Right cardiac atrium (tissue), 5 donors: ENCODE results near the gene MS4A5. TPM values are rescaled to one million over a fixed set of nuclear protein-coding genes. Genes with fewer than 3 reads are reported as not detected.

Source experiments
- ATAC-seq, 2 donors: fragments of 200-7000 bp; cut with Tn5 transposase; one replicate each; pipeline versions ENCODE4 v1.8.0 to v1.9.1; 2020; ENCODE audit warnings: moderate library complexity in 2 of 2, mild to moderate bottlenecking in 1 of 2
- DNase-seq, 3 donors: peaks; one replicate each; pipeline ENCODE4 v3.0.0-alpha.2; 2020
- H3K27ac ChIP-seq: one replicate; pipeline ENCODE4 v1.5.1; 2013; ENCODE audit warnings: mild to moderate bottlenecking, low read length, control low read depth, moderate library complexity
- H3K27me3 ChIP-seq: one replicate; pipeline ENCODE4 v1.6.1; 2013; ENCODE audit not compliant: control insufficient read depth, insufficient read depth
- H3K4me1 ChIP-seq: one replicate; pipeline ENCODE4 v1.6.1; 2013; ENCODE audit warnings: low read length; ENCODE audit not compliant: control insufficient read depth, insufficient read depth
- H3K4me3 ChIP-seq: one replicate; pipeline ENCODE4 v1.5.1; 2013; ENCODE audit warnings: low read length, control low read depth
- H3K9me3 ChIP-seq: one replicate; pipeline ENCODE4 v1.6.1; 2013; ENCODE audit warnings: low read length; ENCODE audit not compliant: control insufficient read depth
- WGBS: extraction: QIAGEN DNeasy Blood & Tissue Kit; methylation state at CpG from one replicate; pipeline ENCODE4 v1.1.7; 2013; 5-methylcytosine and 5-hydroxymethylcytosine counted together
- intact Hi-C, 4 donors: fragments of 100-400 bp; cut with DNase I; formaldehyde crosslinking; loops; one replicate each; pipeline versions ENCODE4 v1.11.0 to v1.14.0; 2022 to 2023
- polyA plus RNA-seq: library from polyadenylated mRNA; stranded (reverse); fragments of 200-250 nt; gene quantifications from one replicate; pipeline ENCODE4 v1.2.3, GENCODE V29; 2013
- total RNA-seq, 4 donors: library from RNA; stranded (reverse); fragmentation: NEBNext Ultra II Directional; extraction: Animal tissue kit (Norgen Biotek cat#: 25700); gene quantifications; one replicate each; pipeline ENCODE4 v1.2.1, GENCODE V29; 2021
- donor health status: healthy with polysubstance abuse.
- donor health status: DM: no; HTN: yes; CAD: no.
- donor health status: DM: no; HTN: no; CAD: no.
- donor health status: DM: no; HTN: yes; CAD: no; lungs with severe emphysema.
- donor health status: DM: yes; HTN: yes; CAD: no.

Gene MS4A5
- total and polyA plus RNA-seq, 5 donors, result not detected

- intact Hi-C loops, result no loop called here
- Histone ChIP-seq H3K4me1 (no peaks in the 10 kb centered on the region), H3K4me3 (no peak overlapping the region), H3K27me3 (no peaks in the 10 kb centered on the region), H3K9me3 (no peaks in the 10 kb centered on the region), H3K27ac (no peak overlapping the region)
- WGBS, result 27% methylated on average over 2 of the region's 2 CpGs
- no peak for DNase-seq
- peak; percentile 25 to 43 for ATAC-seq
Observed at GRCh38 chr11:60482361-60482760, 53.0 kb downstream of the MS4A5 start.

GRCh38 chr11:60485987-60486386 is 56.6 kb downstream of the MS4A5 start:
- DNase-seq, result peak in 1 of 3 donors; percentile 12
- intact Hi-C loops, result no loop called here
- Histone ChIP-seq H3K9me3 (no peaks in the 10 kb centered on the region), H3K4me1 (no peaks in the 10 kb centered on the region), H3K4me3 (no peak overlapping the region), H3K27me3 (no peaks in the 10 kb centered on the region), H3K27ac (no peak overlapping the region)
- ATAC-seq, result no peak
- 66% methylated on average over 5 of the region's 5 CpGs for WGBS

DNA sequence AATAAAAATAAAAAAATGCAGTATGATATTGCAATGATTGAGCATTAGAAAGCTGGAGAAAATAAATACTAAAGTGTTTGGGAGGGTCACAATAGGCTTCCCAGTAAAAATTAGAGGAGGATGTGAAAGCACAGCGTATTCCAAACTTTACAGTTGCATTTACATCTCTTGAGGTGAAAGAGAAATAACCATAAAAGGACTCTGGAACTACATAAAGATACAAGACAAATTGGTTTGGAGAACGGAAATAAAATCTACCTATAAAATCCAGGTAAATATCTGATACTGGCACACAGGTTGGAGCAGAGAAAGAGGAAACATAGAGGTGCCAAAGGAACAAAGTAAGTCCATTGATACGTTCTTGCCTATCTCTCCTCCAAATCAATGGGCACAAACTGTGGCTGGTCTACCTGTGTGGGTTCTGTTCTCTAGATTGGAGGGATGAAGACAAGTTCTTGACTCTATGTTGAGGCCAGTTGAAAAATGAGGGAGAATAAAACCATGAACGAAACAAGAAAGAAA is 63.2 kb downstream of the MS4A5 start, which contains the start of gene MS4A12:
Gene MS4A12, plus strand, starts transcription at position 291 of the 522 bp plus-strand sequence. CDS start 4,541 bp downstream, outside the sequence.
- DNase-seq (no peak), ATAC-seq (no peak)
- Histone ChIP-seq H3K4me3 (no peak within 1 kb of the TSS), H3K9me3 (no peaks in the 10 kb centered on the region), H3K4me1 (no peaks in the 10 kb centered on the region), H3K27ac (no peak within 1 kb of the TSS), H3K27me3 (no peaks in the 10 kb centered on the region)
- 71% methylated on average over 4 of the region's 4 CpGs for WGBS
- intact Hi-C loops, result no loop called here

DNA sequence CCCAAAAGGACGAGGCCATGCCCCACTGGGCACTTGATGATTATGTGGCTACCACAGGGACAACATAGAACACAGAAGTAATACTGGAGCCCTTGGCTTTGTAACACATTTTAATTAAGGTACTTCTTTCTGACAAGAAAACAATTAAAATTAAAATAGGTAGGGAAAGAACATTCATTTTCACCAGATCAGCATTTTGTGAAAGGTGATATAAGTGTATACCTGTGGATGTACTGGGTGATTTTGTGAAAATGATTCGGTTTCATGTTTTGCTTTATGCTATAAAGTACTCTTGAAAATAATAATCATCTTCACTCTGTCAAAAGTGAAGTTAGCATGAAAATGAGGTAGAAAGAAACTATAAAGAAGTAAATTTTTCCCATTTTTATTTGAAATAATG is 64.1 kb downstream of the MS4A5 start:
- intact Hi-C loops, result no loop called here
- H3K27me3 ChIP-seq, result no peaks in the 10 kb centered on the region
- DNase-seq (no peak), ATAC-seq (no peak)
- no peaks in the 10 kb centered on the region for H3K9me3 ChIP-seq
- H3K4me3 ChIP-seq, result no peak overlapping the region
- WGBS, result 75% methylated on average over 2 of the region's 2 CpGs
- no peaks in the 10 kb centered on the region for H3K4me1 ChIP-seq
- no peak overlapping the region for H3K27ac ChIP-seq

Other genes with a start within 250 kb of the MS4A5 start
- 10 to 100 TPM; 63.0 to 99.0 (median 82.8) TPM for gene MS4A6A, start 246.5 kb upstream of the MS4A5 start, total RNA-seq
- gene MS4A6A, start 246.5 kb upstream of the MS4A5 start, polyA plus RNA-seq, result 16.5 TPM
- 1 to 10 TPM in 3 of 4 donors, under 1 TPM in 1; 0.85 to 2.5 (median 1.3) TPM for gene MS4A4E, start 186.4 kb upstream of the MS4A5 start, total RNA-seq
- gene MS4A4E, start 186.4 kb upstream of the MS4A5 start, polyA plus RNA-seq, result 0.27 TPM
- gene MS4A4A, start 148.9 kb upstream of the MS4A5 start, total RNA-seq, result 10 to 100 TPM; 12.6 to 21.5 (median 20.1) TPM
- 5.1 TPM for gene MS4A4A, start 148.9 kb upstream of the MS4A5 start, polyA plus RNA-seq
- gene MS4A6E, start 102.3 kb upstream of the MS4A5 start, total RNA-seq, result not detected
- gene MS4A6E, start 102.3 kb upstream of the MS4A5 start, polyA plus RNA-seq, result not detected
- 10 to 100 TPM; 34.1 to 48.2 (median 36.0) TPM for gene MS4A7, start 51.0 kb upstream of the MS4A5 start, total RNA-seq
- 6.6 TPM for gene MS4A7, start 51.0 kb upstream of the MS4A5 start, polyA plus RNA-seq
- 1 to 10 TPM in 2 of 4 donors, under 1 TPM in 2; 0.34 to 1.7 (median 1.1) TPM for gene MS4A14, start 33.1 kb upstream of the MS4A5 start, total RNA-seq
- 0.57 TPM for gene MS4A14, start 33.1 kb upstream of the MS4A5 start, polyA plus RNA-seq
- gene MS4A1, start 26.3 kb downstream of the MS4A5 start, total RNA-seq, result under 1 TPM in 1 of 4 donors, not detected in 3; 0.38 TPM
- 0.05 TPM for gene MS4A1, start 26.3 kb downstream of the MS4A5 start, polyA plus RNA-seq
- not detected for gene MS4A12, start 63.2 kb downstream of the MS4A5 start, total RNA-seq
- not detected for gene MS4A12, start 63.2 kb downstream of the MS4A5 start, polyA plus RNA-seq
- gene MS4A13, start 85.8 kb downstream of the MS4A5 start, total RNA-seq, result not detected
- gene MS4A13, start 85.8 kb downstream of the MS4A5 start, polyA plus RNA-seq, result not detected